Mesendoderm (in vitro differentiated cells): ENCODE data around the gene PRKCB.

ENCODE experiments used
- DNase-seq: peaks from one replicate; pipeline ENCODE4 v3.0.0; 2013
- H2AK5ac ChIP-seq: 2 replicates; pipeline ENCODE4 v1.6.1; 2013; ENCODE audit warnings: low read length, inconsistent platforms
- H2BK120ac ChIP-seq: 2 replicates; pipeline ENCODE4 v1.6.1; 2013; ENCODE audit warnings: low read depth, mild to moderate bottlenecking, low read length, moderate library complexity, mixed read lengths
- H2BK15ac ChIP-seq: replicated peaks from 2 replicates; pipeline ENCODE4 v1.6.1; 2013; ENCODE audit warnings: low read depth, mild to moderate bottlenecking, moderate library complexity
- H2BK5ac ChIP-seq: 2 replicates; pipeline ENCODE4 v1.6.1; 2013; ENCODE audit warnings: low read length, inconsistent platforms
- H3K18ac ChIP-seq: 2 replicates; pipeline ENCODE4 v1.6.1; 2013; ENCODE audit warnings: mild to moderate bottlenecking, low read length, mixed read lengths
- H3K23ac ChIP-seq: one replicate; pipeline ENCODE4 v1.6.1; 2013; ENCODE audit warnings: low read length
- H3K27ac ChIP-seq: 2 replicates; pipeline ENCODE4 v1.5.1; 2013; ENCODE audit warnings: low read depth, mild to moderate bottlenecking, inconsistent platforms, low read length, moderate library complexity
- H3K27me3 ChIP-seq: 2 replicates; pipeline ENCODE4 v1.6.1; 2013; ENCODE audit warnings: low read length, control low read depth, mild to moderate bottlenecking, inconsistent platforms; ENCODE audit not compliant: insufficient read depth, poor library complexity
- H3K36me3 ChIP-seq: 2 replicates; pipeline ENCODE4 v1.6.1; 2013; ENCODE audit warnings: low read length, inconsistent platforms; ENCODE audit not compliant: control insufficient read depth, insufficient read depth
- H3K4ac ChIP-seq: one replicate; pipeline ENCODE4 v1.6.1; 2013; ENCODE audit warnings: low read depth, mild to moderate bottlenecking, low read length, moderate library complexity
- H3K4me1 ChIP-seq: 2 replicates; pipeline ENCODE4 v1.6.1; 2013; ENCODE audit warnings: low read depth, low read length, inconsistent platforms; ENCODE audit not compliant: control insufficient read depth
- H3K4me2 ChIP-seq: 2 replicates; pipeline ENCODE4 v1.6.1; 2013; ENCODE audit warnings: low read length
- H3K4me3 ChIP-seq: 2 replicates; pipeline ENCODE4 v1.5.1; 2013; ENCODE audit warnings: mild to moderate bottlenecking, low read length
- H3K56ac ChIP-seq: one replicate; pipeline ENCODE4 v1.6.1; 2013; ENCODE audit warnings: low read length
- H3K79me1 ChIP-seq: 2 replicates; pipeline ENCODE4 v1.6.1; 2013; ENCODE audit warnings: low read length, inconsistent platforms
- H3K79me2 ChIP-seq: 2 replicates; pipeline ENCODE4 v1.6.1; 2013; ENCODE audit warnings: mild to moderate bottlenecking, low read length; ENCODE audit not compliant: control insufficient read depth, insufficient read depth
- H3K9ac ChIP-seq: 2 replicates; pipeline ENCODE4 v1.6.1; 2013; ENCODE audit warnings: low read length, inconsistent platforms
- H4K5ac ChIP-seq: one replicate; pipeline ENCODE4 v1.6.1; 2013; ENCODE audit warnings: low read length
- H4K8ac ChIP-seq: one replicate; pipeline ENCODE4 v1.6.1; 2013; ENCODE audit warnings: low read depth, mild to moderate bottlenecking, control low read depth, low read length, moderate library complexity
- WGBS: extraction: QIAGEN DNeasy Blood & Tissue Kit; methylation state at CpG from one replicate; pipeline ENCODE4 v1.1.7; 2013; ENCODE audit warnings: low lambda C conversion rate, missing lambda C conversion rate; ENCODE audit not compliant: insufficient coverage; ENCODE audit errors: extremely low coverage; 5-methylcytosine and 5-hydroxymethylcytosine counted together

PRKCB gene

GRCh38 chr16:23922406-23922805, 86.6 kb downstream of the PRKCB start:
- Histone ChIP-seq H4K8ac (no peak overlapping the region), H3K36me3 (no peaks in the 10 kb centered on the region), H3K4me1 (no peaks in the 10 kb centered on the region), H3K18ac (no peak overlapping the region), H4K5ac (no peak overlapping the region), H3K4ac (no peak overlapping the region), H3K27ac (no peak overlapping the region), H3K4me2 (no peak overlapping the region), H3K27me3 (no peaks in the 10 kb centered on the region), H3K79me1 (no peaks in the 10 kb centered on the region), H3K79me2 (no peaks in the 10 kb centered on the region), H2BK5ac (no peak overlapping the region), H3K9ac (no peak overlapping the region), H3K4me3 (no peak overlapping the region), H2BK120ac (no peak overlapping the region), H2AK5ac (no peak overlapping the region), H2BK15ac (no peak overlapping the region), H3K56ac (no peak overlapping the region), H3K23ac (no peak overlapping the region)
- DNase-seq, result no peak

DNA sequence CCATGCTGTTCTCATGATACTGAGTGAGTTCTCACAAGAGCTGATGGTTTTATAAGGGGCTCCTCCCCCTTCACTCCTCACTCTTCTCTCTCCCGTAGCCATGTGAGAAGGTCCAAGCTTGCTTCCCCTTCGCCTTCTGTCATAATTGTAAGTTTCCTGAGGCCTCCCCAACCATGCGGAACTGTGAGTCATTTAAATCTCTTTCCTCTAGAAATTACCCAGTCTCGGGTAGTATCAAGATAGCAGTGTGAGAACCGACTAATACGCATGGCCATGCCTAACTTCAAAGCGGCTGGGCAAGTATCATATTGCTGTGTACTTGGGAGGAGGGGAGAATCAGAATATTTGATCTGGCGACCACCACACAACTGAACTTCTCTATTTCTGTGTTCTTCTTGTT, 88.3 kb downstream of the PRKCB start:
- H2BK5ac ChIP-seq, result no peak overlapping the region
- no peak overlapping the region for H4K5ac ChIP-seq
- no peak for DNase-seq
- H3K4me1 ChIP-seq, result no peaks in the 10 kb centered on the region
- no peak overlapping the region for H3K56ac ChIP-seq
- no peak overlapping the region for H3K27ac ChIP-seq
- no peaks in the 10 kb centered on the region for H3K36me3 ChIP-seq
- H2AK5ac ChIP-seq, result no peak overlapping the region
- no peak overlapping the region for H3K18ac ChIP-seq
- H3K4me3 ChIP-seq, result no peak overlapping the region
- no CpG with 5 or more reads among the region's 8 CpGs for WGBS
- no peak overlapping the region for H3K9ac ChIP-seq
- no peak overlapping the region for H2BK120ac ChIP-seq
- no peaks in the 10 kb centered on the region for H3K79me2 ChIP-seq
- H4K8ac ChIP-seq, result no peak overlapping the region
- no peak overlapping the region for H2BK15ac ChIP-seq
- no peaks in the 10 kb centered on the region for H3K79me1 ChIP-seq
- no peak overlapping the region for H3K23ac ChIP-seq
- no peaks in the 10 kb centered on the region for H3K27me3 ChIP-seq
- H3K4me2 ChIP-seq, result no peak overlapping the region
- no peak overlapping the region for H3K4ac ChIP-seq

GRCh38 chr16:23927796-23928195, 92.0 kb downstream of the PRKCB start:
- DNase-seq, result no peak
- no CpG with 5 or more reads among the region's 4 CpGs for WGBS
- no peak overlapping the region for H2BK5ac ChIP-seq
- no peak overlapping the region for H4K8ac ChIP-seq
- H4K5ac ChIP-seq, result no peak overlapping the region
- H3K18ac ChIP-seq, result no peak overlapping the region
- H3K4me2 ChIP-seq, result no peak overlapping the region
- no peaks in the 10 kb centered on the region for H3K4me1 ChIP-seq
- no peak overlapping the region for H2AK5ac ChIP-seq
- H2BK15ac ChIP-seq, result no peak overlapping the region
- H3K4me3 ChIP-seq, result no peak overlapping the region
- no peak overlapping the region for H3K4ac ChIP-seq
- no peaks in the 10 kb centered on the region for H3K36me3 ChIP-seq
- no peaks in the 10 kb centered on the region for H3K79me2 ChIP-seq
- H3K56ac ChIP-seq, result no peak overlapping the region
- no peaks in the 10 kb centered on the region for H3K79me1 ChIP-seq
- H3K9ac ChIP-seq, result no peak overlapping the region
- no peak overlapping the region for H2BK120ac ChIP-seq
- no peak overlapping the region for H3K27ac ChIP-seq
- no peaks in the 10 kb centered on the region for H3K27me3 ChIP-seq
- H3K23ac ChIP-seq, result no peak overlapping the region

DNA sequence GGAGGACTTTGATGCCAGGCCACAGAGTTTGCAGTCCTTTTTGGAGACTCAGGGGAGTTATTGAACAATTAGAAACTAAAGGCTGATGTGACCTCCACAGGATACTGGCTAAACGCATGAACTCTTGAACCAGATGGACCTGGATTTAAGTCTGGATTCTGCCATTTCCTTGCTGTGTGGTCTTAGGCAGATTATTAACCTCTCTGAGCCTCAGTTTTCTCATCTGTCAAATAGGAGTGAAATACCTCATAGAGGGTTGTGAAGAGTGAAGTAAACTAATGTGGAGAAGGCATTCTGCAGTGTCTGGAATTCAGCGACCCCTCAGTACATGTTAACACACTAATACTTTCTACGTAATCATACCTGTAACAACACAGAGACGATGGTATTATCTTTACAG, 93.5 kb downstream of the PRKCB start:
- H3K18ac ChIP-seq, result no peak overlapping the region
- DNase-seq, result no peak
- no peak overlapping the region for H2BK5ac ChIP-seq
- no peaks in the 10 kb centered on the region for H3K36me3 ChIP-seq
- H3K9ac ChIP-seq, result no peak overlapping the region
- no peak overlapping the region for H2AK5ac ChIP-seq
- no peaks in the 10 kb centered on the region for H3K4me1 ChIP-seq
- no peaks in the 10 kb centered on the region for H3K79me2 ChIP-seq
- H3K27me3 ChIP-seq, result no peaks in the 10 kb centered on the region
- H3K4me2 ChIP-seq, result no peak overlapping the region
- no peak overlapping the region for H3K4me3 ChIP-seq
- no peak overlapping the region for H2BK15ac ChIP-seq
- no CpG with 5 or more reads among the region's 4 CpGs for WGBS
- no peaks in the 10 kb centered on the region for H3K79me1 ChIP-seq
- no peak overlapping the region for H4K5ac ChIP-seq
- H4K8ac ChIP-seq, result no peak overlapping the region
- H3K27ac ChIP-seq, result no peak overlapping the region
- no peak overlapping the region for H3K4ac ChIP-seq
- H3K23ac ChIP-seq, result no peak overlapping the region
- H2BK120ac ChIP-seq, result no peak overlapping the region
- no peak overlapping the region for H3K56ac ChIP-seq

DNA sequence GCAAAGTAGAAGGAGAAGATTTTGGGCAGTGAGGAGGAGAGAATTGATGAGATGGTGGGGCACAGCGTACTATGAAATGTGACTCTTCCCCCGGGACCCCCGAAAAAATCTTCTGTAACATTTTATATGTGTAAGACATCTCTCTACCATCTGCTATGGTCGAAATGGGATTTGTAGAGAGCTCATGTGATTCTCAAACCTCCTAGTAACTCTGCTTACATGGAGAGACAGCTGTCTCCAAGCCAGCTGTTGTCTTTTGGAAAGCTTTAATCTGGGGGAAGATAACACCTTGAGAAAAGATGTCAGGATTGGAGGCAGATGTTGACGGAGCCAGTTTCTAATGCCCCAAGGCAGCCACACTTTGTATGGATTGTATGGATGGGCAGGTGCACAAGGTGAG, 94.1 kb downstream of the PRKCB start:
- Histone ChIP-seq H4K5ac (no peak overlapping the region), H3K79me1 (no peaks in the 10 kb centered on the region), H3K9ac (no peak overlapping the region), H2AK5ac (no peak overlapping the region), H3K4me2 (no peak overlapping the region), H3K27me3 (no peaks in the 10 kb centered on the region), H3K27ac (no peak overlapping the region), H3K79me2 (no peaks in the 10 kb centered on the region), H3K56ac (no peak overlapping the region), H2BK5ac (no peak overlapping the region), H3K4ac (no peak overlapping the region), H3K18ac (no peak overlapping the region), H2BK120ac (no peak overlapping the region), H3K23ac (no peak overlapping the region), H3K36me3 (no peaks in the 10 kb centered on the region), H3K4me1 (no peaks in the 10 kb centered on the region), H4K8ac (no peak overlapping the region), H3K4me3 (no peak overlapping the region), H2BK15ac (no peak overlapping the region)
- no peak for DNase-seq
- WGBS, result no CpG with 5 or more reads among the region's 5 CpGs

DNA sequence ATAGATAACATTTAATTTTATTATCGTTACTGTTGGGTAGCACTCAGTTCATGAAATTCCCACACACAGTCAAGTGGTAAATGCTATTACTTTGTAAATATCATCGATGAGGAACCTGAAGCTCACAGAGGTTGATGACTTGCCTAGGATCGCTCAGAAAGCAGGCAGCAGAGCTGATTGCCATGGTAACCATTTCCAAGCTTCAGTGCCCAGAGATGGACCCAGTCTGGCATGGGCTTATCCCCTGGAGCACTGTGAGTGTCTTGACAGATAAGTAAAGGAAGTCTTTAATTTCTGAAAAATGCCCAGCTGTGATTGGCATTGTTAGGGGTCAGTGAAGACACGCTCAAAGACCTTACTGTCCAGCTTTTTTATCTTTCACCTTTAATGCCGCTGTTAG, 95.0 kb downstream of the PRKCB start:
- H3K79me1 ChIP-seq, result no peaks in the 10 kb centered on the region
- H3K27ac ChIP-seq, result no peak overlapping the region
- H3K56ac ChIP-seq, result no peak overlapping the region
- H3K79me2 ChIP-seq, result no peaks in the 10 kb centered on the region
- H3K18ac ChIP-seq, result no peak overlapping the region
- WGBS, result no CpG with 5 or more reads among the region's 5 CpGs
- no peak overlapping the region for H2AK5ac ChIP-seq
- DNase-seq, result no peak
- H4K5ac ChIP-seq, result no peak overlapping the region
- H4K8ac ChIP-seq, result no peak overlapping the region
- no peaks in the 10 kb centered on the region for H3K4me1 ChIP-seq
- H2BK5ac ChIP-seq, result no peak overlapping the region
- H3K4me3 ChIP-seq, result no peak overlapping the region
- H3K27me3 ChIP-seq, result no peaks in the 10 kb centered on the region
- no peak overlapping the region for H3K9ac ChIP-seq
- H3K36me3 ChIP-seq, result no peaks in the 10 kb centered on the region
- no peak overlapping the region for H3K23ac ChIP-seq
- no peak overlapping the region for H3K4me2 ChIP-seq
- no peak overlapping the region for H2BK120ac ChIP-seq
- H2BK15ac ChIP-seq, result no peak overlapping the region
- no peak overlapping the region for H3K4ac ChIP-seq
